Stimulated activated naive CD8-positive, alpha-beta T cell treated with anti-CD3 and anti-CD28 coated beads, Interleukin-15, amount 100 ng/mL, for 72 hours (primary cell): Measurements from ENCODE around the gene SPATA9.

ENCODE experiments used
- ATAC-seq: fragments of 150-1000 bp; cut with Tn5 transposase; 2 replicates; pipeline ENCODE4 v1.10.0; 2021; ENCODE audit warnings: mild to moderate bottlenecking, moderate library complexity
- DNase-seq, 2 donors: peaks; one replicate each; pipeline ENCODE4 v3.0.0; 2021 to 2022
- H3K27ac Mint-ChIP-seq, 2 donors: one replicate each; pipeline ENCODE4 v1.8.0; 2022; ENCODE audit warnings: mild to moderate bottlenecking in 2 of 2, mixed read lengths in 2 of 2, moderate library complexity in 2 of 2
- H3K27me3 Mint-ChIP-seq: one replicate; pipeline ENCODE4 v1.8.0; 2022; ENCODE audit warnings: mixed read lengths
- H3K4me1 Mint-ChIP-seq: one replicate; pipeline ENCODE4 v1.8.0; 2022; ENCODE audit warnings: mild to moderate bottlenecking, mixed read lengths
- H3K4me3 Mint-ChIP-seq, 2 donors: one replicate each; pipeline ENCODE4 v1.8.0; 2022; ENCODE audit warnings: mild to moderate bottlenecking in 2 of 2, mixed read lengths in 2 of 2, moderate library complexity in 1 of 2
- H3K9me3 Mint-ChIP-seq, 2 donors: one replicate each; pipeline ENCODE4 v1.8.0; 2022; ENCODE audit warnings: mixed read lengths in 2 of 2

Gene SPATA9

DNA sequence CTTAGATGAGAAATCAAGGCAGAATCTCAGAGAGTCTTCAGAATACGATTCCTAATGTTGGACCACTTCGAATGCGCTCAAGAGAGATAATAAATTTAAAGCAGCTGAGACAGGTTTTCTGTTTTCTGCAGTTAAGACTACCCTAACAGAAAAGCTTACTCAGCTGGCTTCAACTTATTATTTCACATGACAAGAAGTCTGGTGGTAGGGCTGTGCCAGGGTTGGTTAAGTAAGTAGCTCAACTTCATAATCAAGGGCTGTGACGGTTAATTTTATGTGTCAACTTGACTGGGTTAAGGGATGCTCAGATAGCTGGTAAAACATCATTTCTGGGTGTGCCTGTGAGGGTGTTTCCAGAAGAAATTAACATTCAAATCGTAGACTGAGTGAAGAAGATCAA lies 59.1 kb downstream of the SPATA9 start:
- Mint-ChIP-seq H3K9me3 (no peaks in the 10 kb centered on the region), H3K4me3 (no peak overlapping the region), H3K27me3 (no peaks in the 10 kb centered on the region), H3K4me1 (peaks cover 22% of the 10 kb centered on the region), H3K27ac (no peak overlapping the region)
- no peak for DNase-seq
- ATAC-seq = no peak

GRCh38 chr5:95621839-95622629 lies 60.8 kb downstream of the SPATA9 start:
- ATAC-seq (no peak), DNase-seq (no peak)
- Mint-ChIP-seq H3K27me3 (no peaks in the 10 kb centered on the region), H3K4me1 (peaks cover 33% of the 10 kb centered on the region), H3K27ac (peak overlapping the region in 1 of 2 donors; percentile 89), H3K9me3 (no peaks in the 10 kb centered on the region), H3K4me3 (peak overlapping the region; percentile 74 to 82)

DNA sequence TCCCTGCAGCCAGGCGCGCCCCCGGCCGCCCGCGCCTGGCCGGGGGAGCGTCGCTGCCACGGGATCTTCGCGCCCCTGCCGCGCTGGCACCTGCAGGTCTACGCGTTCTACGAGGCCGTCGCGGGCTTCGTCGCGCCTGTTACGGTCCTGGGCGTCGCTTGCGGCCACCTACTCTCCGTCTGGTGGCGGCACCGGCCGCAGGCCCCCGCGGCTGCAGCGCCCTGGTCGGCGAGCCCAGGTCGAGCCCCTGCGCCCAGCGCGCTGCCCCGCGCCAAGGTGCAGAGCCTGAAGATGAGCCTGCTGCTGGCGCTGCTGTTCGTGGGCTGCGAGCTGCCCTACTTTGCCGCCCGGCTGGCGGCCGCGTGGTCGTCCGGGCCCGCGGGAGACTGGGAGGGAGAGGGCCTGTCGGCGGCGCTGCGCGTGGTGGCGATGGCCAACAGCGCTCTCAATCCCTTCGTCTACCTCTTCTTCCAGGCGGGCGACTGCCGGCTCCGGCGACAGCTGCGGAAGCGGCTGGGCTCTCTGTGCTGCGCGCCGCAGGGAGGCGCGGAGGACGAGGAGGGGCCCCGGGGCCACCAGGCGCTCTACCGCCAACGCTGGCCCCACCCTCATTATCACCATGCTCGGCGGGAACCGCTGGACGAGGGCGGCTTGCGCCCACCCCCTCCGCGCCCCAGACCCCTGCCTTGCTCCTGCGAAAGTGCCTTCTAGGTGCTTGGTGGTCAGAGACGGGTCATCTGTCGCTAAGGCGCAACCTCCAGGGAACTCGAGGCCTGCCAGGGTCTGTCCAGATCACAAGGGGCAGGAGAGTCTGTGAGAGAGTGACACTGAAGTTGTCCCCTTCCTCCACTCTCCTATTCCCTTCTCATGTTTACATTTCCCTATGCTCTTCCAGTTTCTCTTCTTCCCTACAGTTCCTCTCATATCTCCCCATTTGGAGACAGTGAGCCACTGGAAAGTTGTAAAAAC lies 61.6 kb downstream of the SPATA9 start:
- Mint-ChIP-seq H3K27ac (peak overlapping the region in 1 of 2 donors; percentile 89), H3K27me3 (no peaks in the 10 kb centered on the region), H3K4me3 (peak overlapping the region; percentile 74 to 82), H3K4me1 (peaks cover 37% of the 10 kb centered on the region), H3K9me3 (no peaks in the 10 kb centered on the region)
- peak; percentile 61 to 65 for DNase-seq
- peak; percentile 70 for ATAC-seq

GRCh38 chr5:95620030-95620869 lies 62.5 kb downstream of the SPATA9 start, which contains the start of gene GPR150:
Gene GPR150, plus strand, starts transcription at chr5:95620087. Its CDS starts 189 bp downstream, at chr5:95620276.
- Mint-ChIP-seq H3K27ac (peak within 1 kb of the TSS; percentile 10 to 84), H3K27me3 (no peaks in the 10 kb centered on the region), H3K4me3 (peak within 1 kb of the TSS; percentile 76 to 84), H3K4me1 (peaks cover 43% of the 10 kb centered on the region), H3K9me3 (no peaks in the 10 kb centered on the region)
- DNase-seq (peak; percentile 74 to 79), ATAC-seq (peak; percentile 87)

- ATAC-seq (no peak), DNase-seq (no peak)
- Mint-ChIP-seq H3K4me3 (peak overlapping the region; percentile 76 to 84), H3K9me3 (no peaks in the 10 kb centered on the region), H3K27me3 (no peaks in the 10 kb centered on the region), H3K27ac (peak overlapping the region in 1 of 2 donors; percentile 84), H3K4me1 (peaks cover 50% of the 10 kb centered on the region)
Measured at GRCh38 chr5:95619514-95620029, 63.2 kb downstream of the SPATA9 start.

DNA sequence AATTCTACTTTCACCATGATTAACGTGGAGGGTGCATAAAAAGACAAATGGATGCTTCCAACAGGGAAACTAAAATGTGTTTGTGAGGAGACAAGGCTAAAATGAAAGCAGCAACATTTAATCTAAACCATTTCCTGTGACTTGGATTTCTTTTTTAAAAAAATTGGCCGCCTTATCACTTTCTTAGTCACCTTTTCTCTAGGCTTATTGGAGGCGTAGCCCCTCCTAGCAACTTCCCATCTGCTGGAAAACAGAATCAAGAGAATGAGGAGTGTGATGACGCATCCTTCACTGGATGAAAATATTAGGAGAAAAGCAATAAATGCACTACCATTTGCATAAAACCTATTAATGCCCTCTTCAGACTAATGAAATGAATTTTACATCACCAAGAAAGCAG lies 63.7 kb downstream of the SPATA9 start:
- H3K27me3 Mint-ChIP-seq = no peaks in the 10 kb centered on the region
- H3K27ac Mint-ChIP-seq = no peak overlapping the region
- peaks cover 52% of the 10 kb centered on the region for H3K4me1 Mint-ChIP-seq
- DNase-seq = no peak
- peak overlapping the region; percentile 76 to 84 for H3K4me3 Mint-ChIP-seq
- H3K9me3 Mint-ChIP-seq = peaks cover under 1 to 2% of the 10 kb centered on the region in 2 donors
- no peak for ATAC-seq

DNA sequence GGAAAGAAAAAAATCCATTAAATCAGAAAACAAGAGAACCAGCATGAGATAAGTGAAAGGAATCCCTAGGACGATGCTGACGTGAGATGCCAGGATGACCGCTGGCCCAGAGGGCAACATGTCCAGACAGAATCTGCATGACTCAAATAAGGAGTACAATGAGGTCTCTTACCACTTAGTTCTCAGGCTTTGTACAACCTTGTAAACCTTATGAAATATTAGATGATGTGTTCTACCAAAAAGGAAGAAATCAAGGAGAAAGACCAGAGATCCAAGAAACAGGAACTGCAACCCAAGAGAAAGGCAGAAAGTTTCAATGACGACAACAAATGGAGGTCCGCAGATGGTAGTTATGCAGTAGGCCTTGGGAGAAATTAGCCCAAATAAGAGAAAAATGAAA lies 65.7 kb downstream of the SPATA9 start:
- Mint-ChIP-seq H3K9me3 (peaks cover 8 to 19% of the 10 kb centered on the region in 2 donors), H3K4me1 (peaks cover 63% of the 10 kb centered on the region), H3K27ac (no peak overlapping the region), H3K4me3 (no peak overlapping the region), H3K27me3 (no peaks in the 10 kb centered on the region)
- no peak for DNase-seq
- no peak for ATAC-seq

- no peak for DNase-seq
- H3K27ac Mint-ChIP-seq = no peak overlapping the region
- H3K9me3 Mint-ChIP-seq = peaks cover 8 to 19% of the 10 kb centered on the region in 2 donors
- no peaks in the 10 kb centered on the region for H3K27me3 Mint-ChIP-seq
- peaks cover 56% of the 10 kb centered on the region for H3K4me1 Mint-ChIP-seq
- ATAC-seq = no peak
- no peak overlapping the region for H3K4me3 Mint-ChIP-seq
Measured at GRCh38 chr5:95615164-95615467, 67.7 kb downstream of the SPATA9 start.

DNA sequence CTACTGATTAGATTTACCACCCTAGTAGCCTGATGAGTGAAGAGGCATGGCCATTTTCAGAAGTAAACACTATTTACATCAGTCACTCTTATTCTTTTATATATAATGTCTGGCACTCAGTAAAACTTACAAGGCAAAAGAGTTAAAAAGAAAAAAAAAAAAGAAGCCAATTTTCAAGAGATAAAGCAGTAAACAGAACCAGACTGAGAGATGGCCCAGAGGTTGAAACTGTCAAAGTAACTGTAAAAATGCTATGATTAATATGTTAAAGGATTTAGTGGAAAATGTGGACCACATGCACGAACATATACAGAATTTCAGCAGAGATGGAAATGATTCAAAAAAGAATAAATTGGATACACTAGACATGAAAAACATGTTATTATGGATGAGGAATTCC lies 69.3 kb downstream of the SPATA9 start:
- H3K4me3 Mint-ChIP-seq = no peak overlapping the region
- ATAC-seq (no peak), DNase-seq (no peak)
- H3K4me1 Mint-ChIP-seq = peaks cover 44% of the 10 kb centered on the region
- H3K27me3 Mint-ChIP-seq = no peaks in the 10 kb centered on the region
- no peak overlapping the region for H3K27ac Mint-ChIP-seq
- H3K9me3 Mint-ChIP-seq = peaks cover 8 to 19% of the 10 kb centered on the region in 2 donors

GRCh38 chr5:95611396-95611795 lies 71.4 kb downstream of the SPATA9 start:
- H3K4me3 Mint-ChIP-seq = no peak overlapping the region
- H3K9me3 Mint-ChIP-seq = peaks cover 8 to 19% of the 10 kb centered on the region in 2 donors
- H3K27ac Mint-ChIP-seq = no peak overlapping the region
- no peaks in the 10 kb centered on the region for H3K27me3 Mint-ChIP-seq
- DNase-seq (no peak), ATAC-seq (no peak)
- peaks cover 32% of the 10 kb centered on the region for H3K4me1 Mint-ChIP-seq

DNA sequence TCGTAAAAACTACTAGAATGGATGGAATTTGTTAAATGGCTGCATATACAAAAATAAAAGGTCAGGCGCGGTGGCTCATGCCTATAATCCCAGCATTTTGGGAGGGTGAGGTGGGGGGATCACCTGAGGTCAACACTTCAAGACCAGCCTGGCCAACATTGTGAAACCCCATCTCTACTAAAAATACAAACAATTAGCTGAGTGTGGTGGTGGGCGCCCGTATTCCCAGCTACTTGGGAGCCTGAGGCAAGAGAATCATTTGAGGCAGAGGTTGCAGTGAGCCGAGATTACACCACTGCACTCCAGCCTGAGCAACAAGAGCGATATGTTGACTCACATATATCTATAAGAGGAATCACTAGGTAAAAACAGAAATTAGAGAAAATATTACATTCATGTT lies 72.2 kb downstream of the SPATA9 start:
- peaks cover 28% of the 10 kb centered on the region for H3K4me1 Mint-ChIP-seq

DNA sequence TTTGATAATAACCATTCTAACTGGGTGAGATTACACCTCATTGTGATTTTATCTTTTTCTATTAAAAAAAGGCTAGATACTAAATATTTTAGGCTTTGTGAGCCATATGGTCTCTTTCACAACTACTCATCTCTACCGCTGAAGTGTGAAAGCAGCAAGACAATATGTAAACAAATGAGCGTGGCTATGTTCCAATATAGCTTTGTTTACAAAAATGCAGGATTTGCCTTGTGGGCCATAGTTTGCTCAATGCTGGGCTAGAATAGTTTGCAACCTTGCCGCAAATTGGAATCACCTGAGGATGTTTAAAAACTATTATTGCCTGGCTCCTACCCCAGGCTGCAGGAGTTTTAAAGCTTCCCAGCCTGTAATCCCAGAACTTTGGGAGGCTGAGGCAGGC lies 73.1 kb downstream of the SPATA9 start:
- Mint-ChIP-seq H3K27ac (no peak overlapping the region), H3K4me1 (peaks cover 20% of the 10 kb centered on the region), H3K4me3 (no peak overlapping the region), H3K9me3 (peaks cover 8 to 19% of the 10 kb centered on the region in 2 donors), H3K27me3 (no peaks in the 10 kb centered on the region)
- no peak for DNase-seq
- ATAC-seq = no peak

More for the DNA sequence above, 72.2 kb downstream of the SPATA9 start:
- no peak for DNase-seq
- Mint-ChIP-seq H3K4me3 (no peak overlapping the region), H3K9me3 (peaks cover 8 to 19% of the 10 kb centered on the region in 2 donors), H3K27me3 (no peaks in the 10 kb centered on the region), H3K27ac (no peak overlapping the region)
- no peak for ATAC-seq
